HepG2 (cell line): ENCODE data around the gene PRKN. TPM values are rescaled to one million over a fixed set of nuclear protein-coding genes. Genes with fewer than 3 reads are reported as not detected.

Experiments
- ATAC-seq: fragments of 200-7000 bp; cut with Tn5 transposase; 3 replicates; pipeline ENCODE4 v1.9.1; 2020; ENCODE audit warnings: mild to moderate bottlenecking, moderate library complexity
- BruUV-seq: library from RNA; stranded (reverse); fragments of 400-500 nt; replicated peaks from 2 replicates; lab custom pipeline; 2021; lab: Mats Ljungman, UMichigan
- CTCF ChIA-PET: fragments of 300-600 bp; formaldehyde crosslinking; extraction: SDS; loops from one replicate; lab custom pipeline; 2021; ENCODE audit warnings: low total read pairs, inconsistent platforms, low intra/inter-chr PET ratio; lab: Yijun Ruan, JAX
- POLR2A ChIA-PET: fragments of 350-600 bp; sonication (Branson Sonifier 250); formaldehyde crosslinking; loops from one replicate; lab custom pipeline; 2020; ENCODE audit warnings: antibody characterized with exemption, inconsistent platforms; lab: Yijun Ruan, JAX
- DNase-seq: peaks from one replicate; pipeline ENCODE4 v3.0.0-alpha.2; 2015; ENCODE audit warnings: low spot score
- FAIRE-seq: peaks from 3 replicates; lab custom pipeline; 2011; peaks lifted over from hg19 to GRCh38; lab: Jason Lieb, UNC
- H2AFZ ChIP-seq: one replicate; pipeline ENCODE4 v1.6.1; 2011; ENCODE audit warnings: low read length, inconsistent platforms
- H3K27ac ChIP-seq: fragments of 300-600 bp; 3 replicates; pipeline ENCODE4 v1.8.0; 2011; ENCODE audit warnings: mixed run types, mild to moderate bottlenecking, mixed read lengths, low read length, inconsistent platforms; ENCODE audit not compliant: insufficient read depth; ENCODE audit errors: extremely low read length
- H3K27me3 ChIP-seq, 2 experiments: fragments of 200-600 bp in 1 of 2; 2 replicates in 1 of 2; 3 replicates in 1 of 2; pipeline versions ENCODE4 v1.6.0 to v1.8.0; 2011; ENCODE audit warnings: low read length in 2 of 2, mild to moderate bottlenecking in 2 of 2, moderate library complexity in 2 of 2, inconsistent platforms in 1 of 2; ENCODE audit not compliant: insufficient read depth in 2 of 2, control insufficient read depth in 1 of 2
- H3K36me3 ChIP-seq, 2 experiments: fragments of 200-600 bp in 1 of 2; replicated peaks in 1 of 2; 2 replicates in 1 of 2; 3 replicates in 1 of 2; pipeline versions ENCODE4 v1.5.1 to v1.8.0; 2011; ENCODE audit warnings: low read length in 2 of 2, inconsistent platforms in 1 of 2; ENCODE audit not compliant: insufficient read depth in 2 of 2, control insufficient read depth in 1 of 2
- H3K4me1 ChIP-seq: 2 replicates; pipeline ENCODE4 v1.5.1; 2012; ENCODE audit warnings: low read length, inconsistent platforms; ENCODE audit not compliant: insufficient read depth
- H3K4me2 ChIP-seq: 2 replicates; pipeline ENCODE4 v1.6.0; 2011; ENCODE audit warnings: low read depth, low read length, inconsistent platforms
- H3K4me3 ChIP-seq, 3 experiments: fragments of 200-600 bp in 1 of 3; sonication (generic), shearing (Covaris generic) in 1 of 3; replicated peaks in 1 of 3; 2 replicates each; pipeline ENCODE4 v1.5.1; 2011 to 2016; ENCODE audit warnings: low read length in 3 of 3, inconsistent platforms in 2 of 3, low read depth in 2 of 3, mild to moderate bottlenecking in 2 of 3, control low read depth in 1 of 3, mixed read lengths in 1 of 3; ENCODE audit not compliant: insufficient read depth in 1 of 3
- H3K79me2 ChIP-seq: one replicate; pipeline ENCODE4 v1.6.1; 2011; ENCODE audit warnings: low read length, inconsistent platforms; ENCODE audit not compliant: insufficient read depth
- H3K9ac ChIP-seq: 2 replicates; pipeline ENCODE4 v1.6.0; 2011; ENCODE audit warnings: mild to moderate bottlenecking, low read depth, low read length, inconsistent platforms; ENCODE audit not compliant: insufficient read depth
- H3K9me3 ChIP-seq: 2 replicates; pipeline ENCODE4 v1.5.1; 2012; ENCODE audit warnings: mild to moderate bottlenecking, low read length
- H4K20me1 ChIP-seq: 2 replicates; pipeline ENCODE4 v1.6.0; 2011; ENCODE audit warnings: inconsistent platforms, mild to moderate bottlenecking, low read length, moderate library complexity; ENCODE audit not compliant: insufficient read depth
- DNMT1 ChIP-seq: sonication (generic); formaldehyde crosslinking; IDR thresholded peaks from 2 replicates; pipeline ENCODE4 v1.5.1; 2020; ENCODE audit warnings: mild to moderate bottlenecking, missing genetic modification reagents
- HES4 ChIP-seq: sonication (generic); formaldehyde crosslinking; IDR thresholded peaks from 2 replicates; pipeline ENCODE4 v1.9.0; 2021; ENCODE audit warnings: mild to moderate bottlenecking, missing genetic modification reagents, borderline replicate concordance
- HHEX ChIP-seq: IDR thresholded peaks from 2 replicates; pipeline ENCODE4 v1.6.1; 2016; ENCODE audit warnings: control low read depth
- HMGXB3 ChIP-seq: sonication (generic); formaldehyde crosslinking; IDR thresholded peaks from 2 replicates; pipeline ENCODE4 v1.4.0; 2020; ENCODE audit warnings: missing genetic modification reagents, borderline replicate concordance
- KMT2A ChIP-seq: sonication (generic); formaldehyde crosslinking; IDR thresholded peaks from 2 replicates; pipeline ENCODE4 v1.4.0; 2020; ENCODE audit warnings: missing genetic modification reagents
- MIER3 ChIP-seq: IDR thresholded peaks from 2 replicates; pipeline ENCODE4 v1.6.1; 2016; ENCODE audit warnings: missing compliant biosample characterization, borderline replicate concordance
- MTF2 ChIP-seq: sonication (generic); formaldehyde crosslinking; IDR thresholded peaks from 2 replicates; pipeline ENCODE4 v1.5.0; 2020; ENCODE audit warnings: missing genetic modification reagents, borderline replicate concordance
- PLRG1 ChIP-seq: fragments of 450-650 bp; conservative IDR thresholded peaks from 2 replicates; pipeline ENCODE4 v1.6.1; 2016
- ZNF124 ChIP-seq: sonication (generic); formaldehyde crosslinking; IDR thresholded peaks from 2 replicates; pipeline ENCODE4 v1.4.0; 2020; ENCODE audit warnings: missing genetic modification reagents
- ZNF329 ChIP-seq: sonication (generic); formaldehyde crosslinking; IDR thresholded peaks from 2 replicates; pipeline ENCODE4 v1.9.0; 2021; ENCODE audit warnings: low read depth, mild to moderate bottlenecking, missing genetic modification reagents
- ZNF598 ChIP-seq: sonication (generic); formaldehyde crosslinking; IDR thresholded peaks from 2 replicates; pipeline ENCODE4 v1.5.1; 2020; ENCODE audit warnings: mild to moderate bottlenecking, missing genetic modification reagents, borderline replicate concordance
- ZNF737 ChIP-seq: sonication (generic); formaldehyde crosslinking; IDR thresholded peaks from 2 replicates; pipeline ENCODE4 v1.5.0; 2020; ENCODE audit warnings: missing genetic modification reagents, mild to moderate bottlenecking, borderline replicate concordance
- ZNF776 ChIP-seq: sonication (generic); formaldehyde crosslinking; IDR thresholded peaks from 2 replicates; pipeline ENCODE4 v1.4.0; 2020; ENCODE audit warnings: mild to moderate bottlenecking, missing genetic modification reagents
- ZNF800 ChIP-seq: sonication (generic); formaldehyde crosslinking; IDR thresholded peaks from 2 replicates; pipeline ENCODE4 v1.4.0; 2020; ENCODE audit warnings: missing genetic modification reagents
- whole genome bisulfite sequencing: methylation state at CpG from one replicate; pipeline ENCODE4 v1.1.6; 2017; ENCODE audit warnings: low lambda C conversion rate; 5-methylcytosine and 5-hydroxymethylcytosine counted together
- in situ Hi-C: cut with HindIII; loops from 2 replicates; pipeline ENCODE4 v1.10.0; 2017; ENCODE audit warnings: low pct_unique_long_range_greater_than_20kb; ENCODE audit not compliant: extremely low pct_ligation_motif_present
- intact Hi-C: fragments of 100-400 bp; cut with micrococcal nuclease; formaldehyde crosslinking; loops from one replicate; pipeline ENCODE4 v1.10.0; 2022; ENCODE audit not compliant: unreplicated experiment
- polyA plus RNA-seq, 8 experiments: library from polyadenylated mRNA; depleted of rRNA in 3 of 8; stranded (reverse) in 7 of 8; unstranded in 1 of 8; fragments of >200 nt; fragmentation: Illumina TruSeq in 4 of 8; extraction: Trizol in 4 of 8; gene quantifications; 2 replicates each; pipeline versions ENCODE4 v1.2.1 to v1.2.3, GENCODE V29; 2011 to 2016; ENCODE audit warnings: low read depth in 4 of 8, missing spikeins in 1 of 8, mixed read lengths in 1 of 8; ENCODE audit not compliant: insufficient read depth in 1 of 8
- total RNA-seq, 5 experiments: library from RNA; depleted of rRNA; stranded (reverse); fragments of >200 nt; fragmentation: Illumina TruSeq; extraction: Trizol; gene quantifications; 2 replicates each; pipeline ENCODE4 v1.2.3, GENCODE V29; 2016; ENCODE audit warnings: low read depth in 1 of 5

The PRKN gene
- total and polyA plus RNA-seq, 2 of the 13 experiments (the other 11 are each of a cell fraction or from before 2014, with no cell fraction given), result 0.31 to 0.44 TPM

GRCh38 chr6:161590961-161591627 lies 1136.5 kb downstream of the PRKN start:
- Histone ChIP-seq H3K27ac (no peak overlapping the region), H3K27me3 (no peaks in the 10 kb centered on the region), H3K79me2 (no peaks in the 10 kb centered on the region), H3K4me3 (no peak overlapping the region), H2AFZ (no peak overlapping the region), H3K4me2 (no peak overlapping the region), H4K20me1 (no peaks in the 10 kb centered on the region), H3K36me3 (no peaks in the 10 kb centered on the region), H3K4me1 (no peaks in the 10 kb centered on the region), H3K9me3 (no peaks in the 10 kb centered on the region), H3K9ac (no peak overlapping the region)
- intact Hi-C loops (no loop called here), in situ Hi-C loops (no loop called here)
- ChIA-PET CTCF (no interaction called here), POLR2A (no interaction called here)
- FAIRE-seq (no peak), ATAC-seq (no peak), DNase-seq (no peak)
- TF ChIP-seq ZNF776 (CRISPR knock-in tag) (no peak), ZNF800 (CRISPR knock-in tag) (no peak), PLRG1 (no peak), HES4 (no peak), ZNF737 (no peak), ZNF124 (CRISPR knock-in tag) (no peak), MIER3 (no peak), HHEX (no peak), DNMT1 (no peak), ZNF329 (CRISPR knock-in tag) (no peak), ZNF598 (no peak), MTF2 (CRISPR knock-in tag) (no peak), KMT2A (CRISPR knock-in tag) (no peak), HMGXB3 (CRISPR knock-in tag) (no peak)
- 6% methylated on average over 5 of the region's 5 CpGs for WGBS
- no TSS peak for BruUV-seq
